GM12872 (cell line): Measurements from ENCODE around the gene CCL11.

Source experiments
- TF ChIP-seq, protein P1 (sequence below): IDR thresholded peaks from 3 replicates; pipeline ENCODE4 v1.5.1; 2011; ENCODE audit warnings: low read depth, mild to moderate bottlenecking, low read length, moderate library complexity; ENCODE audit not compliant: insufficient read depth

Gene CCL11

DNA sequence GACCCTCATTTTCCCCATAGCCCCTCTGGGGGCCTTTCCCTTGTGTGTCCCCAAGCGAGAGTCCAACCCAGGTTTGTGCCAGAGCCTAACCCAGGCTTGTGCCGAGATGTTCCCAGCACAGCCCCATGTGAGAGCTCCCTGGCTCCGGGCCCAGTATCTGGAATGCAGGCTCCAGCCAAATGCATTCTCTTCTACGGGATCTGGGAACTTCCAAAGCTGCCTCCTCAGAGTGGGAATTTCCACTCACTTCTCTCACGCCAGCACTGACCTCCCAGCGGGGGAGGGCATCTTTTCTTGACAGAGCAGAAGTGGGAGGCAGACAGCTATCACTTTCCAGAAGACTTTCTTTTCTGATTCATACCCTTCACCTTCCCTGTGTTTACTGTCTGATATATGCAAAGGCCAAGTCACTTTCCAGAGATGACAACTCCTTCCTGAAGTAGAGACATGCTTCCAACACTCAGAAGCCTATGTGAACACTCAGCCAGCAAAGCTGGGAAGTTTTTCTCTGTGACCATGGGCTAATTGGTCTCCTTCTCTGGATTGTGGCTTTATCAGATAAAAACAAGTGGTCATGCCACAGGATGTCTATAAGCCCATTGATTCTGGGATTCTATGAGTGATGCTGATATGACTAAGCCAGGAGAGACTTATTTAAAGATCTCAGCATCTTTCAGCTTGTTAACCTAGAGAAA is 33.0 kb upstream of the CCL11 start:
- TF ChIP-seq, protein P1, sequence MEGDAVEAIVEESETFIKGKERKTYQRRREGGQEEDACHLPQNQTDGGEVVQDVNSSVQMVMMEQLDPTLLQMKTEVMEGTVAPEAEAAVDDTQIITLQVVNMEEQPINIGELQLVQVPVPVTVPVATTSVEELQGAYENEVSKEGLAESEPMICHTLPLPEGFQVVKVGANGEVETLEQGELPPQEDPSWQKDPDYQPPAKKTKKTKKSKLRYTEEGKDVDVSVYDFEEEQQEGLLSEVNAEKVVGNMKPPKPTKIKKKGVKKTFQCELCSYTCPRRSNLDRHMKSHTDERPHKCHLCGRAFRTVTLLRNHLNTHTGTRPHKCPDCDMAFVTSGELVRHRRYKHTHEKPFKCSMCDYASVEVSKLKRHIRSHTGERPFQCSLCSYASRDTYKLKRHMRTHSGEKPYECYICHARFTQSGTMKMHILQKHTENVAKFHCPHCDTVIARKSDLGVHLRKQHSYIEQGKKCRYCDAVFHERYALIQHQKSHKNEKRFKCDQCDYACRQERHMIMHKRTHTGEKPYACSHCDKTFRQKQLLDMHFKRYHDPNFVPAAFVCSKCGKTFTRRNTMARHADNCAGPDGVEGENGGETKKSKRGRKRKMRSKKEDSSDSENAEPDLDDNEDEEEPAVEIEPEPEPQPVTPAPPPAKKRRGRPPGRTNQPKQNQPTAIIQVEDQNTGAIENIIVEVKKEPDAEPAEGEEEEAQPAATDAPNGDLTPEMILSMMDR, result no peak

DNA sequence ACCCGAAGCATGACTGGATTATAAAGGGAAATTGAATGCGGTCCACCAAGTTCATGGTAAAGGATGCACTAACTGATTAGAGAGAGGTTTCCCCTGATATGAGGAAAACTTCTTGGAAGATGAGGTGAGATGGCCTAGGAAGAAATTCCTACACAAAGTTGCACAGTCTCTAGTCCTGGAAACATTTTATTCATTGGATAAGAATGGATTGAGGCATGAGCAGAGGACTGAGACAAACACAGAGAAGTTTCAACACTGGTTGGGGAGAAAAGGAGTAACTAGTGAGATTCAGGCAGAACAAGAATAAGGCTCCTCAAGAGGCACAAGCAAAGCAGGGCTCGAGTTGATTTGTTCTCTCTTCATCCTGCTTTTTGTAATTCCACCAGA is 32.4 kb upstream of the CCL11 start:
- TF ChIP-seq, protein P1, result no peak

DNA sequence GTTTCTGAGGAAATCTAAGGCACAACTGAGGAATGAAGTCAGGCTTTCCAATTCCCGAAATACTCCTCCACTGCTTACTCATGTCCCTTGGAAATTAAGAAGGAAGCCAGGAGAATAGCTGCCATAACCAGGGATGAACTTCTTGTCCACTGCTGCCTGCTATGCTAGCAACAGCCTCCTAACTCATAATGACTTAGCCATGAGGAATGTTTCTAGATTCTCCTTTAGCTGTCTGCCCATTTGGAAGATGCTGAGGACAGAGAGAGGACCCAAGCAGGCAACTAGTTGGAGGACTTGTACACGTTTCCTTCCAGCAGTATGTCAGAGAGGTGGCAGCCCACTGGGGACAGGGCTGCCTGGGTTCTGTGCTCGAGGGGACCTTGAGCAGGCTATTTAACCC is 31.4 kb upstream of the CCL11 start:
- TF ChIP-seq, protein P1, result no peak

DNA sequence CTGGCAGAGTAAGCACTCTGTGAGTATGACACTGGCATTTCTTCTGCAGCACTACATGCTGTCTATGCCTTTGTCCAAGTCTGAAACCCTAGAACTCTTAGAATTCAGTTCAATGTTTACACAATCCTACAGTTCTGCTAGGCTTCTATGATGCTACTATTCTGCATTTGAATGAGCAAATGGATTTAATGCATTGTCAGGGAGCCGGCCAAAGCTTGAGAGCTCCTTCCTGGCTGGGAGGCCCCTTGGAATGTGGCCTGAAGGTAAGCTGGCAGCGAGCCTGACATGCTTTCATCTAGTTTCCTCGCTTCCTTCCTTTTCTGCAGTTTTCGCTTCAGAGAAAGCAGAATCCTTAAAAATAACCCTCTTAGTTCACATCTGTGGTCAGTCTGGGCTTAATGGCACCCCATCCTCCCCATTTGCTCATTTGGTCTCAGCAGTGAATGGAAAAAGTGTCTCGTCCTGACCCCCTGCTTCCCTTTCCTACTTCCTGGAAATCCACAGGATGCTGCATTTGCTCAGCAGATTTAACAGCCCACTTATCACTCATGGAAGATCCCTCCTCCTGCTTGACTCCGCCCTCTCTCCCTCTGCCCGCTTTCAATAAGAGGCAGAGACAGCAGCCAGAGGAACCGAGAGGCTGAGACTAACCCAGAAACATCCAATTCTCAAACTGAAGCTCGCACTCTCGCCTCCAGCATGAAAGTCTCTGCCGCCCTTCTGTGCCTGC is 30.7 kb upstream of the CCL11 start, which contains the start of gene CCL2:
TSS of gene CCL2 (plus strand) at position 635 of the 730 bp plus-strand sequence. CDS start at position 700, 65 bp downstream.
- TF ChIP-seq, protein P1, result no peak

DNA sequence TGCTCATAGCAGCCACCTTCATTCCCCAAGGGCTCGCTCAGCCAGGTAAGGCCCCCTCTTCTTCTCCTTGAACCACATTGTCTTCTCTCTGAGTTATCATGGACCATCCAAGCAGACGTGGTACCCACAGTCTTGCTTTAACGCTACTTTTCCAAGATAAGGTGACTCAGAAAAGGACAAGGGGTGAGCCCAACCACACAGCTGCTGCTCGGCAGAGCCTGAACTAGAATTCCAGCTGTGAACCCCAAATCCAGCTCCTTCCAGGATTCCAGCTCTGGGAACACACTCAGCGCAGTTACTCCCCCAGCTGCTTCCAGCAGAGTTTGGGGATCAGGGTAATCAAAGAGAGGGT is 30.2 kb upstream of the CCL11 start:
- TF ChIP-seq, protein P1, result no peak

DNA sequence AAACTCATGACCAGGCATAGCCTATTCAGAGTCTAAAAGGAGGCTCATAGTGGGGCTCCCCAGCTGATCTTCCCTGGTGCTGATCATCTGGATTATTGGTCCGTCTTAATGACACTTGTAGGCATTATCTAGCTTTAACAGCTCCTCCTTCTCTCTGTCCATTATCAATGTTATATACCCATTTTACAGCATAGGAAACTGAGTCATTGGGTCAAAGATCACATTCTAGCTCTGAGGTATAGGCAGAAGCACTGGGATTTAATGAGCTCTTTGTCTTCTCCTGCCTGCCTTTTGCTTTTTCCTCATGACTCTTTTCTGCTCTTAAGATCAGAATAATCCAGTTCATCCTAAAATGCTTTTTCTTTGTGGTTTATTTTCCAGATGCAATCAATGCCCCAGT is 29.7 kb upstream of the CCL11 start:
- TF ChIP-seq, protein P1, result no peak

DNA sequence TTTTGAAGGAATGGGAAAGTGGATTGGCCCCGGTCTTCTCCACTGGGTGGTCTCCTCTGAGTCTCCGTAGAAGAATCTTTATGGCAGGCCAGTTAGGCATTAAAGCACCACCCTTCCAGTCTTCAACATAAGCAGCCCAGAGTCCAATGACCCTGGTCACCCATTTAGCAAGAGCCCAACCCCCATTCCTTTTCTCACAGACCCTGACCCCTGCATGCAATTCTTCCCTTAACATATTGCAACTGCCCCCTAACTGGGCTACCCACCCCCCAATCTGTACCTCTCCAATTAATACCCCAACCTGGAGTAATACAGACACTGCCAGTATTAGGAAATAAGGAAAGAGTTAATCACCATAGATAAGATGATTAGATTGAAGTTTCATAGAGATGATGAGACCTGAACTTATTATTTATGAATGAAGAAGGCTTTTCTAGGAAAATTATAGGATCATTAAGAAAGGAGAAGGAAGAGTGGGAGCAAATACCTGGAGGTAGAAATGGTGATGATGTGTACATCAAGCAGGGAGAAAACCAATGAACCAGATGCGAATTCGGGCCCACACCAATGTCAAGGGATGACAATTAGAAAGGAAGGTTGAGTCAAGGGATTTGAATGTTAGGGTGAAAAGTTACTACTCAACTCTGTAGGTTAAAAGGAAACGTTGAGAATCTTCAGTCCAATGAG is 28.1 kb upstream of the CCL11 start:
- TF ChIP-seq, protein P1, result no peak
